Esophagus muscularis mucosa (tissue), 4 donors: ENCODE results near the gene P2RX1. TPM values are rescaled to one million over a fixed set of nuclear protein-coding genes. Genes with fewer than 3 reads are reported as not detected.

Experiments used
- DNase-seq: peaks from one replicate; pipeline ENCODE4 v3.0.0-alpha.2; 2017; ENCODE audit errors: extremely low spot score
- H3K27ac ChIP-seq, 4 donors: fragments of 200-600 bp; sonication (generic); replicated peaks in 1 of 4; 1 replicate in 3 of 4; 2 replicates in 1 of 4; pipeline ENCODE4 v1.5.1; 2016 to 2019; ENCODE audit warnings: mild to moderate bottlenecking in 1 of 4
- H3K27me3 ChIP-seq, 4 donors: fragments of 200-600 bp; sonication (generic); one replicate each; pipeline versions ENCODE4 v1.5.1 to v1.6.0; 2016 to 2019
- H3K36me3 ChIP-seq, 4 donors: fragments of 200-600 bp; sonication (generic); one replicate each; pipeline ENCODE4 v1.5.1; 2016 to 2019
- H3K4me1 ChIP-seq, 4 donors: fragments of 200-600 bp; sonication (generic); one replicate each; pipeline ENCODE4 v1.5.1; 2016 to 2019
- H3K4me3 ChIP-seq, 4 donors: fragments of 200-600 bp; sonication (generic); 1 replicate in 2 of 4; 2 replicates in 2 of 4; pipeline ENCODE4 v1.5.1; 2016 to 2019; ENCODE audit warnings: mild to moderate bottlenecking in 4 of 4, moderate library complexity in 1 of 4
- H3K9me3 ChIP-seq, 4 donors: fragments of 200-600 bp; sonication (generic); 1 replicate in 3 of 4; 2 replicates in 1 of 4; pipeline ENCODE4 v1.5.1; 2016 to 2019
- CTCF ChIP-seq, 3 experiments: fragments of 200-600 bp in 2 of 3; fragments of 450-650 bp in 1 of 3; sonication (generic) in 2 of 3; IDR thresholded peaks; one replicate each; pipeline ENCODE4 v1.5.1; 2017 to 2019; ENCODE audit warnings: antibody characterized with exemption in 3 of 3, mild to moderate bottlenecking in 2 of 3, moderate library complexity in 1 of 3
- EP300 ChIP-seq: sonication (generic); formaldehyde crosslinking; IDR thresholded peaks from one replicate; pipeline ENCODE4 v1.6.1; 2017; ENCODE audit warnings: antibody characterized with exemption
- POLR2A ChIP-seq: fragments of 450-650 bp; IDR thresholded peaks from one replicate; pipeline ENCODE4 v1.6.1; 2017; ENCODE audit warnings: antibody characterized with exemption, moderate library complexity, mild to moderate bottlenecking, low read depth
- POLR2AphosphoS5 ChIP-seq, 2 donors: sonication (generic); formaldehyde crosslinking; IDR thresholded peaks; one replicate each; pipeline ENCODE4 v1.6.1; 2017; ENCODE audit warnings: antibody characterized with exemption in 2 of 2
- WGBS: methylation state at CpG from one replicate; pipeline ENCODE4 v1.1.5; 2018; 5-methylcytosine and 5-hydroxymethylcytosine counted together
- intact Hi-C: fragments of 100-400 bp; cut with DNase I; formaldehyde crosslinking; loops from one replicate; pipeline ENCODE4 v1.15.1; 2023
- total RNA-seq, 4 donors: library from RNA; depleted of rRNA; stranded (reverse); fragments of >200 nt; gene quantifications; one replicate each; pipeline versions ENCODE4 v1.1.0 to v1.2.1, GENCODE V29; 2016

The P2RX1 gene
- total RNA-seq, 4 donors from 2014 or later, result 3.7 to 26.0 (median 10.2) TPM

DNA sequence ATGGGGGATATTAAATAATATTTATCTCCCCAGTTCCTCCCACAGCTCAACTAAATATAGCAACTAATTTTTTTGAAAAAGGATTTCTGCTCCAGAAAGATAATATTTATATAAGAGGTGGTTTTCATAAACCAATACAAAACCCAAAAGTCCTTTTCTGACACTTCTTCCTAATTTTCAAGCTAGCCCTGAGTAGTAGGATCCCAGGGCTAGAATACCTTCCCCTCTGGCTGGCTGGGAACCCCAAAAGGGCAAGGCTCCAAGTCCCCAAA lies 46.6 kb upstream of the P2RX1 start:
- DNase-seq, result no peak
- peak overlapping the region; percentile 59 to 72 (median 61) for H3K4me3 ChIP-seq
- peaks cover 0 to 44% (median 6%) of the 10 kb centered on the region in 4 donors for H3K27me3 ChIP-seq
- no peak for TF ChIP-seq EP300
- TF ChIP-seq POLR2AphosphoS5 (IDR thresholded peaks at IDR 0.05), result no peak
- TF ChIP-seq POLR2A, result no peak
- no peak for TF ChIP-seq CTCF (IDR thresholded peaks at IDR 0.05)
- intact Hi-C loops, result no loop called here
- peak overlapping the region in 3 of 4 donors; percentile 73 to 81 (median 79) for H3K27ac ChIP-seq
- H3K4me1 ChIP-seq, result peaks cover 31 to 68% (median 65%) of the 10 kb centered on the region in 4 donors
- H3K36me3 ChIP-seq, result no peaks in the 10 kb centered on the region
- no peaks in the 10 kb centered on the region for H3K9me3 ChIP-seq

DNA sequence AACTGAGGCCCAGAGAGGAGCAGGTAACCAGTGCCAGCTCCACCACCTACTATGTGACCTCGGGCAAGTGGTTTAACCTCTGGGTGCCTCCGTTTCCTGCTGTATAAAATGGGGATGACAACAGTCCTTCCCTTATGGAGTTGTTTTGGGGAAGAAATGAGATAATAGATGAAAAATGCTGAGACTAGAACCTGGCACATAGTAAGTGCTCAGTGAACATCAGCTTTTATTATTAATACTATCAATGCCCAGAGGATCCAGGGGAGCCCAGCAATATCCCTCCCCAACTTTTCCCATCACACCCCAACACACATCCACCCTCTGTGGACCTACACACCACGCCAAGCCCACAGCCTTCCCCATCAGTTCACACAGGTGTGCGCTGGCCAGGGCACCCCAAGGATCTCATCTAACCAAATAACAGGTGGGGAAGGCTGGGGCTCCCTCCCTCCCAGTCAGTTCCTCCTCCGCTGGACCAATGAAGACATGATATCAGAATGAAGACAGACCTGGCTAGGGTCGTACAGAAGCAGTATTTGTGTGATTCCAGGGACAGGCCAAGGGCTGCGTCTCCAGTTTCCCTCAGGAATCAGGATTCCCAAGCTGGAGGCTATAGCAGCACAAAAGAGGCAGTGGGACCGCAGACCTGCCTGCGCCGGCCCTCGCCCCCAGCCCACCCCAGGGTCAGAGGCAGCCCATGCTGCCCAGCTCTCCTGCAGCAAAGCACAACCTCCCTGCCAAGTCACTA lies 46.1 kb upstream of the P2RX1 start:
- DNase-seq, result no peak
- peak overlapping the region in 3 of 4 donors; percentile 73 to 81 (median 79) for H3K27ac ChIP-seq
- intact Hi-C loops, result no loop called here
- H3K36me3 ChIP-seq, result no peaks in the 10 kb centered on the region
- no peak for TF ChIP-seq EP300
- no peak for TF ChIP-seq CTCF (IDR thresholded peaks at IDR 0.05)
- no peak for TF ChIP-seq POLR2A
- no peak for TF ChIP-seq POLR2AphosphoS5 (IDR thresholded peaks at IDR 0.05)
- peaks cover 31 to 68% (median 66%) of the 10 kb centered on the region in 4 donors for H3K4me1 ChIP-seq
- peak overlapping the region; percentile 59 to 72 (median 61) for H3K4me3 ChIP-seq
- WGBS, result 56% methylated on average over 10 of the region's 11 CpGs
- no peaks in the 10 kb centered on the region for H3K9me3 ChIP-seq
- peaks cover 0 to 44% (median 6%) of the 10 kb centered on the region in 4 donors for H3K27me3 ChIP-seq

- Histone ChIP-seq H3K9me3 (no peaks in the 10 kb centered on the region), H3K36me3 (no peaks in the 10 kb centered on the region), H3K27me3 (peaks cover 0 to 44% (median 6%) of the 10 kb centered on the region in 4 donors), H3K4me1 (peaks cover 31 to 68% (median 66%) of the 10 kb centered on the region in 4 donors), H3K27ac (peak overlapping the region in 3 of 4 donors; percentile 5 to 79 (median 10)), H3K4me3 (peak overlapping the region in 2 of 4 donors; percentile 13 to 59)
- DNase-seq, result no peak
- WGBS, result 76% methylated on average over 4 of the region's 5 CpGs
- TF ChIP-seq POLR2A (no peak), EP300 (no peak), POLR2AphosphoS5 (IDR thresholded peaks at IDR 0.05) (no peak), CTCF (IDR thresholded peaks at IDR 0.05) (no peak)
- intact Hi-C loops, result no loop called here
Measured at GRCh38 chr17:3961564-3962047, 45.3 kb upstream of the P2RX1 start.

DNA sequence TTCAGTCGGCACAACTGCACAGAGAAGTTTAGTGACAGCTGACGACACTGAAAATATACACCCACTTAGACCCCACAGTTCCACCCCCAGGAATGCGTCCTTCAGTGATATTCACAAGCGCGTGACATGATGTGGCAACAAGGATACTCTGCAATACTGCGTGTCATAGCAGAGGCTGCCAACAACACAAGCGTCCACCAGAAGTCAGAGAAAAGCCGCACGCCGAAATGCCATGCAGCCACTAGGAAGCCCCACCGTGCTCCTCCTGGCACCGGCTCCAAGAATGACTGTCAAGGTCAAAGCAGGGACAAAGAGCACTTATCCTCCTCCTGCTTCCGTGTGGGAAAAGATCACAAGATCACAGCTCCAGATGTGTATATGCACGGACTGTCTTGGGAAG lies 44.5 kb upstream of the P2RX1 start:
- H3K36me3 ChIP-seq, result no peaks in the 10 kb centered on the region
- no peak for DNase-seq
- H3K9me3 ChIP-seq, result no peaks in the 10 kb centered on the region
- H3K4me3 ChIP-seq, result no peak overlapping the region
- H3K27me3 ChIP-seq, result peaks cover 0 to 44% (median 6%) of the 10 kb centered on the region in 4 donors
- H3K4me1 ChIP-seq, result peaks cover 31 to 68% (median 66%) of the 10 kb centered on the region in 4 donors
- WGBS, result 65% methylated on average over 12 of the region's 14 CpGs
- peak overlapping the region in 3 of 4 donors; percentile 45 to 65 (median 49) for H3K27ac ChIP-seq
- TF ChIP-seq POLR2A (no peak), EP300 (no peak)
- intact Hi-C loops, result no loop called here

DNA sequence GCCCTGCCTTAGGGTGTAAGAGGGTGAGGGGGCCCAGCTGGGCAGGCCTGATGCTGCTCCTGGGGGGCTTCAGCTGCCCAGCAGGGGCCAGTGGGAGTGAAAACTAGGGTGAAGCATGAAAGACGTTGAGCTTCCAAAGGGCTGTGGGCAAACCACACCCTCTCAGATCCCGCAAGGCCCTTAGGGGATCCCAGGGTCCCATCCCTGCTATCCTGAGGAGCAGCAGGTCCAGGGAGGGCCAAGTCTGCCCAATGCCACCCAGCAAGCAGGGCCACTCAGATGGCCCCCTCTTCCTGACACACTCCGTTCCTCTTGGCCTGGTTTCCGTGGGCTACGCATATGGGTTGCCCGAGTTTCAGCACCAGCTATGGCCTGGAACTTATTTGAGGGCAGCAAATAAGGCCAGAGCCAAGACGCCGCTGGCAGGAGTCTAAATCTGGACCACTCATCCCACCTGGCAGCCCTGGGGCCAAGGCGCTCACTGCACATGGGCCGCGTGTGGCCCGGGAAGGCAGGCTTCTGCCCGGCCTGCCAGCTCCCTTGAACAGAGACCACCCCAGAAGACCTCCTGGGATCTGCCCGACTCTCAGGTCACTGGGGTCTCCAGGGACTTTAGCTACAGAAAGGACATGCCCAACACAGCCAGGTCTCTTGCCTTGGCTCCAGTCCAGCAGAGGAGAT lies 43.8 kb upstream of the P2RX1 start:
- TF ChIP-seq EP300 (no peak), POLR2AphosphoS5 (IDR thresholded peaks at IDR 0.05) (no peak), CTCF (IDR thresholded peaks at IDR 0.05) (no peak), POLR2A (no peak)
- intact Hi-C loops, result no loop called here
- no peak overlapping the region for H3K4me3 ChIP-seq
- peaks cover 0 to 38% (median 5%) of the 10 kb centered on the region in 4 donors for H3K27me3 ChIP-seq
- no peak for DNase-seq
- peaks cover 33 to 66% (median 63%) of the 10 kb centered on the region in 4 donors for H3K4me1 ChIP-seq
- peak overlapping the region; percentile 3 to 65 (median 47) for H3K27ac ChIP-seq
- no peaks in the 10 kb centered on the region for H3K9me3 ChIP-seq
- 93% methylated on average over 13 of the region's 14 CpGs for WGBS
- H3K36me3 ChIP-seq, result no peaks in the 10 kb centered on the region
